Measurements from ENCODE around the gene RSPO3. TPM values are rescaled to one million over a fixed set of nuclear protein-coding genes. Genes with fewer than 3 reads are reported as not detected.

Gene RSPO3
- total and polyA plus RNA-seq, 2 of the 4 experiments (the other 2 are of a cell fraction): not detected

- Histone ChIP-seq H3K4me1 (ENCODE audit: control insufficient read depth, insufficient read depth, low read length) (0 out of 2 replicates have a peak, but pooled peaks cover 4% of the 10 kb centered on the region), H2BK20ac (ENCODE audit: low read depth, low read length) (no peak overlapping the region), H3K23ac (ENCODE audit: low read depth, low read length) (no peak overlapping the region), H3K27me3 (ENCODE audit: control insufficient read depth, insufficient read depth, low read length) (peaks cover 15% of the 10 kb centered on the region), H2AK5ac (ENCODE audit: low read depth, low read length) (no peak overlapping the region), H3K4me2 (ENCODE audit: low read depth, low read length) (no peak overlapping the region), H3K14ac (replicated peaks; ENCODE audit: low read depth, low read length) (no peak overlapping the region), H2BK15ac (ENCODE audit: low read depth, low read length) (no peak overlapping the region), H3K4me3 (ENCODE audit: insufficient read depth, low read depth, low read length) (no peak overlapping the region), H3K79me1 (ENCODE audit: low read depth in 1 of 2, low read length in 2 of 2) (no peaks in the 10 kb centered on the region), H2AK9ac (replicated peaks; ENCODE audit: low read depth, low read length, poor library complexity) (no peak overlapping the region), H4K5ac (ENCODE audit: low read depth, low read length) (no peak overlapping the region; the same call in 1 of the 2 replicates), H3K18ac (ENCODE audit: low read depth, low read length) (peak overlapping the region; percentile 57; the same call in 1 of the 2 replicates), H3K9me3 (ENCODE audit: control insufficient read depth, insufficient read depth, low read length) (no peaks in the 10 kb centered on the region), H4K20me1 (ENCODE audit: insufficient read depth, low read length) (no peaks in the 10 kb centered on the region), H3K36me3 (ENCODE audit: control insufficient read depth, insufficient read depth, low read length) (no peaks in the 10 kb centered on the region), H3K27ac (ENCODE audit: insufficient read depth, low read length) (no peak overlapping the region), H4K91ac (ENCODE audit: insufficient read depth, low read depth, low read length) (no peak overlapping the region), H2BK120ac (ENCODE audit: low read depth, low read length) (no peak overlapping the region), H3K9me1 (ENCODE audit: insufficient read depth, low read length) (no peaks in the 10 kb centered on the region), H4K8ac (ENCODE audit: low read depth in 2 of 2, low read length in 2 of 2) (no peak overlapping the region), H3K9ac (ENCODE audit: low read depth, low read length) (no peak overlapping the region), H3K56ac (ENCODE audit: extremely low read depth, insufficient read depth, low read length) (no peak overlapping the region), H2BK5ac (ENCODE audit: low read depth, low read length, poor library complexity, severe bottlenecking) (no peak overlapping the region), H3K4ac (ENCODE audit: low read depth, low read length) (no peak overlapping the region), H2AFZ (replicated peaks; ENCODE audit: low read length, poor library complexity) (no peak overlapping the region)
- no CpG with 5 or more reads among the region's 3 CpGs for WGBS, 2 experiments (ENCODE audit: extremely low coverage in 2 of 2, insufficient read length in 1 of 2)
- in situ Hi-C loops (cut with MboI; ENCODE audit: low sequenced_read_pairs) (loop anchor here (25.0 kb wide), 1 partner anchor 1063 kb away; no protein-coding TSS in a partner anchor), intact Hi-C loops (cut with micrococcal nuclease) (loop anchor here (1.0 to 10.0 kb wide), 4 partner anchors 296 to 916 kb away; no protein-coding TSS in a partner anchor), dilution Hi-C loops (cut with HindIII; ENCODE audit: low sequenced_read_pairs, unreplicated experiment) (no loop called here)
- POLR2A ChIA-PET (ENCODE audit: unreplicated experiment): no interaction called here
- ATAC-seq (ENCODE audit: low read depth) (peak; percentile 56; the same call in 1 of the 2 replicates), DNase-seq (peak; percentile 41)
- CTCF ChIA-PET: interaction anchor here (0.7 to 1.7 kb wide), 2 partner anchors 296 to 378 kb away, joined by 6 to 7 read pairs; no protein-coding TSS in a partner anchor
- BruUV-seq (replicated peaks): no TSS peak
- TF ChIP-seq CHD1 (IDR thresholded peaks at IDR 0.05; ENCODE audit: low read depth, low read length) (no peak), FOS (IDR thresholded peaks at IDR 0.05; ENCODE audit: low read depth, low read length) (no peak), USF2 (IDR thresholded peaks at IDR 0.05; ENCODE audit: low read depth, low read length) (no peak), MAFK (IDR thresholded peaks at IDR 0.05; ENCODE audit: low read depth, low read length) (no peak), RAD21 (IDR thresholded peaks at IDR 0.05; ENCODE audit: low read length) (peak; percentile 35), RCOR1 (IDR thresholded peaks at IDR 0.05; ENCODE audit: insufficient replicate concordance, low read length) (no peak), MAZ (IDR thresholded peaks at IDR 0.05; ENCODE audit: borderline replicate concordance, low read depth, low read length) (no peak), CTCF (conservative IDR thresholded peaks at IDR 0.05; ENCODE audit: low read depth, low read length) (peak; percentile 43), POLR2A (IDR thresholded peaks at IDR 0.05; ENCODE audit: low read depth, low read length) (no peak), ELK1 (IDR thresholded peaks at IDR 0.05; ENCODE audit: borderline replicate concordance, low read depth, low read length) (no peak), CEBPB (IDR thresholded peaks at IDR 0.05; ENCODE audit: low read depth, low read length) (no peak), NFE2L2 (IDR thresholded peaks at IDR 0.05; ENCODE audit: low read depth, low read length) (no peak), MXI1 (IDR thresholded peaks at IDR 0.05; ENCODE audit: borderline replicate concordance, low read depth, low read length) (no peak), BHLHE40 (IDR thresholded peaks at IDR 0.05; ENCODE audit: low read depth, low read length) (no peak), SMC3 (IDR thresholded peaks at IDR 0.05; ENCODE audit: low read depth, low read length) (0 out of 2 replicates have a peak, but pooled peaks have one; percentile 16)
Measured at GRCh38 chr6:127100510-127101140, 17.8 kb upstream of the RSPO3 start.

Data from IMR-90 (cell line).